GM12892 (cell line): ENCODE data around the gene TXNDC16.

Source experiments
- POLR2A ChIP-seq: IDR thresholded peaks from 2 replicates; pipeline ENCODE4 v1.6.1; 2011; ENCODE audit warnings: low read depth, low read length, control low read depth
- POLR2AphosphoS5 ChIP-seq: IDR thresholded peaks from 2 replicates; pipeline ENCODE4 v1.6.1; 2011; ENCODE audit warnings: low read depth, low read length, control low read depth

DNA sequence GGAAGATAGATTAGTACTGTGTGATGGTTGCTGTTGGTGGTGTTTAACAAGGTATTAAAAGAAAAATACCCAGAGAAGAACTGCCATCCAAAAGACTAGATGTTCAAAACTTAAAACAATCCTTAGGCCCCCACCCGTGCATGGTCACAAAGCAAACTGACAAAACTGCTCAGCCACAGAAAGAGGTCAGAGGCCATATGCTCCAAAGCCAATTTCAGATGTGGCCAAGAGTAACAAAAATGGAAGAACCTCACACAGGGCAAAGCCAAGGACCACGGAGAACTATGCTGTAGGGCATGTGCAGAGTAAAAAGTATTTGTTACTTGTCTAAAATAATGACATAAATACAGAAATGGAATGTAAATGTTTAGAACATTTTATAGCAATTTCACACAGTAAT, 5.3 kb downstream of the TXNDC16 start:
- TF ChIP-seq POLR2AphosphoS5: no peak
- TF ChIP-seq POLR2A: no peak
